ENCODE results near the gene HYPK. TPM values are rescaled to one million over a fixed set of nuclear protein-coding genes. Genes with fewer than 3 reads are reported as not detected.
"Not testable (repeated sequence)": the region's sequence is repeated elsewhere in the genome, so short reads cannot be mapped to it uniquely, and the experiment has no call there.

Gene HYPK
- total RNA-seq, 2 donors from 2014 or later, result 11.3 to 18.5 TPM

DNA sequence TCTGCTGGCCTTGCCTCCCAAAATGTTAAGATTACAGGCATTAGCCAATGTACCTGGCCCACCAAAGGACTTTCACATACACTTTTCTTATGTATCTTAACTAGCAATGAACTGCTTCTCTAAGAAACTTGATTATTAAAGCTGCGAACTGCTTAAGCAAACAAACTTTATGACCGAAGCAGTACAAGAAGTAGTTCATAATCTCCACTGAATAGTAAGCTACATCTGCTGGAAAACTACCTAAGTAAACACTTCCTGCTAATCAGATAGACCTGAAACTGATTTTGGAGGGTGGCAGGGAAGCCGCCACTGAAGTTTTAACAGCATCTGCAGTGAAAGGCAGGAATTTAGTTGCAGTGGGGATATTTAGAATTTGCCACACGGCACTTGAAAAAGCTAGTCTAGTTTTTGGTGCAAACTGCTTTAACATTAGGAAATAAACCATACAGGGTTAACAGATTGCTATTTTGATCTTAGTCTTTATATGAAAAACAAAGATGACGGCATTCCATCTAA lies 8.1 kb downstream of the HYPK start:
- Histone ChIP-seq H3K4me1 (ENCODE audit: control insufficient read depth, insufficient read depth, low read length) (no peaks in the 10 kb centered on the region), H3K9ac (ENCODE audit: extremely low read depth, low read length, poor library complexity, severe bottlenecking) (no peak overlapping the region), H3K9me3 (ENCODE audit: control insufficient read depth, low read length) (no peaks in the 10 kb centered on the region), H3K36me3 (ENCODE audit: control insufficient read depth, insufficient read depth, low read length) (peaks cover 80% of the 10 kb centered on the region), H3K4me3 (ENCODE audit: low read length) (no peak overlapping the region), H3K27me3 (ENCODE audit: control insufficient read depth, insufficient read depth, low read length, poor library complexity, severe bottlenecking) (no peaks in the 10 kb centered on the region), H3K27ac (ENCODE audit: low read depth, low read length) (no peak overlapping the region)
- no peak for DNase-seq
- no peaks in the 10 kb centered on the region for H3K4me1 Mint-ChIP-seq
- no peaks in the 10 kb centered on the region for H3K9me3 Mint-ChIP-seq
- peaks cover 82% of the 10 kb centered on the region for H3K36me3 Mint-ChIP-seq (ENCODE audit: low read depth)
- TF ChIP-seq, protein P1, sequence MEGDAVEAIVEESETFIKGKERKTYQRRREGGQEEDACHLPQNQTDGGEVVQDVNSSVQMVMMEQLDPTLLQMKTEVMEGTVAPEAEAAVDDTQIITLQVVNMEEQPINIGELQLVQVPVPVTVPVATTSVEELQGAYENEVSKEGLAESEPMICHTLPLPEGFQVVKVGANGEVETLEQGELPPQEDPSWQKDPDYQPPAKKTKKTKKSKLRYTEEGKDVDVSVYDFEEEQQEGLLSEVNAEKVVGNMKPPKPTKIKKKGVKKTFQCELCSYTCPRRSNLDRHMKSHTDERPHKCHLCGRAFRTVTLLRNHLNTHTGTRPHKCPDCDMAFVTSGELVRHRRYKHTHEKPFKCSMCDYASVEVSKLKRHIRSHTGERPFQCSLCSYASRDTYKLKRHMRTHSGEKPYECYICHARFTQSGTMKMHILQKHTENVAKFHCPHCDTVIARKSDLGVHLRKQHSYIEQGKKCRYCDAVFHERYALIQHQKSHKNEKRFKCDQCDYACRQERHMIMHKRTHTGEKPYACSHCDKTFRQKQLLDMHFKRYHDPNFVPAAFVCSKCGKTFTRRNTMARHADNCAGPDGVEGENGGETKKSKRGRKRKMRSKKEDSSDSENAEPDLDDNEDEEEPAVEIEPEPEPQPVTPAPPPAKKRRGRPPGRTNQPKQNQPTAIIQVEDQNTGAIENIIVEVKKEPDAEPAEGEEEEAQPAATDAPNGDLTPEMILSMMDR (conservative IDR thresholded peaks at IDR 0.05), result no peak
- no peaks in the 10 kb centered on the region for H3K27me3 Mint-ChIP-seq (ENCODE audit: insufficient read depth)
- 97 to 100% methylated on average over 4 to 5 of the region's 5 CpGs for WGBS, 2 experiments (ENCODE audit: insufficient coverage in 1 of 2, insufficient read length in 1 of 2)
- H3K4me3 Mint-ChIP-seq, result no peak overlapping the region
- H3K27ac Mint-ChIP-seq, result no peak overlapping the region

DNA sequence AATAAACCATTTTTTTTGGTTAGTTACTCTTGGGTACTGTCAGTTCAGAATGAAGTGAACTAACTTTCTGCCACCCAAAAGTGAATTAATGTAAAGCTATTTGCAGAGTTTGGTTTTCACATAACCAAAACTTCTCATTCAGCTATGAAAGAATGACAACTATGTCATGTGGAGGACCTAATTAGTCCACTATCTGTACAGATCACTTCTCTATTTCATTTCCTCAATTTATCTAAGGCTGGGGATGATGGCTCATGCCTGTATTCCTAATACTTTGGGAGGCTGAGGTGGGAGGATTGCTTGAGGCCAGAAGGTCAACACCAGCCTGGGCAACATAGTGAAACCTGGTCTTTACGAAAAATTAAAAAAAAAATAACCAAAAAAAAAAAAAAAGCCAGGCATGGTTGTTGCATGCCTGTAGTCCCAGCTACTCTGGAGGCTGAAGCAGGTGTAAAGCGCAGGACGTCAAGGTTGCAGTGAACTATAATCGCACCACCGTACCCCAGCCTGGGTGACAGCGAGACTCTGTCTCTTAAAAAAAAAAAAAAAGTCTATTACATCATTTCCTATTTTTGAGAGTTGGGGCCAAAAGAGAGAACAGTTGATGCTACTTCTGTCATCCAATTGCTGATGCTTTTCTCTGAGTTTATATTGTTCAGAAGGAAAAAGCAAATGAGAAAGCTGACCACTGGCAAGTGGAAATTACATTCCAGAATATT lies 8.7 kb downstream of the HYPK start:
- H3K27me3 Mint-ChIP-seq (ENCODE audit: insufficient read depth), result no peaks in the 10 kb centered on the region
- no peak overlapping the region for H3K4me3 Mint-ChIP-seq
- no peaks in the 10 kb centered on the region for H3K4me1 Mint-ChIP-seq
- Histone ChIP-seq H3K27me3 (ENCODE audit: control insufficient read depth, insufficient read depth, low read length, poor library complexity, severe bottlenecking) (no peaks in the 10 kb centered on the region), H3K9ac (ENCODE audit: extremely low read depth, low read length, poor library complexity, severe bottlenecking) (no peak overlapping the region), H3K9me3 (ENCODE audit: control insufficient read depth, low read length) (no peaks in the 10 kb centered on the region), H3K27ac (ENCODE audit: low read depth, low read length) (no peak overlapping the region), H3K36me3 (ENCODE audit: control insufficient read depth, insufficient read depth, low read length) (peaks cover 83% of the 10 kb centered on the region), H3K4me1 (ENCODE audit: control insufficient read depth, insufficient read depth, low read length) (no peaks in the 10 kb centered on the region), H3K4me3 (ENCODE audit: low read length) (no peak overlapping the region)
- no peak overlapping the region for H3K27ac Mint-ChIP-seq
- WGBS, 2 experiments (ENCODE audit: insufficient coverage in 1 of 2, insufficient read length in 1 of 2), result 88 to 98% methylated on average over 5 to 6 of the region's 6 CpGs
- no peak for DNase-seq
- no peaks in the 10 kb centered on the region for H3K9me3 Mint-ChIP-seq
- TF ChIP-seq, protein P1 (conservative IDR thresholded peaks at IDR 0.05), result no peak
- peaks cover 84% of the 10 kb centered on the region for H3K36me3 Mint-ChIP-seq (ENCODE audit: low read depth)

DNA sequence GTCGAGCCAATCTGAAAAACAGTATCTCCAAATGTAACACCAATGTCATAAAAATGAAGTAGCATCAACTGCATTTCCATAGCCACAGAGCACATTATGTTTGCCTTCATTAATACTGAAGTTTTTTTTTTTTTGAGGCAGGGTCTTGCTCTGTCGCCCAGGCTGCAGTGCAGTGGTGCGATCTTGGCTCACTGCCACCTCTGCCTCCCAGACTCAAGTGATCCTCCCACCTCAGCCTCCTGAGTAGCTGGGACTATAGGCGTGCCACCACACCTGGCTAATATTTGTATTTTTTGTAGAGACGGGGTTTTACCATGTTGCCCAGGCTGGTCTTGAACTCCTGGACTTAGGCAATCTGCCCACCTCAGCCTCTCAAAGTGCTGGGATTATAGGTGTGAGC lies 14.7 kb downstream of the HYPK start:
- H3K4me1 ChIP-seq (ENCODE audit: control insufficient read depth, insufficient read depth, low read length); H3K27me3 Mint-ChIP-seq (ENCODE audit: insufficient read depth); H3K9me3 Mint-ChIP-seq; DNase-seq; H3K9ac ChIP-seq (ENCODE audit: extremely low read depth, low read length, poor library complexity, severe bottlenecking); H3K4me1 Mint-ChIP-seq; H3K27ac ChIP-seq (ENCODE audit: low read depth, low read length); H3K4me3 ChIP-seq (ENCODE audit: low read length); H3K27ac Mint-ChIP-seq; H3K9me3 ChIP-seq (ENCODE audit: control insufficient read depth, low read length); H3K27me3 ChIP-seq (ENCODE audit: control insufficient read depth, insufficient read depth, low read length, poor library complexity, severe bottlenecking); H3K4me3 Mint-ChIP-seq: not testable (repeated sequence)
- 97 to 100% methylated on average over 3 to 5 of the region's 5 CpGs for WGBS, 2 experiments (ENCODE audit: insufficient coverage in 1 of 2, insufficient read length in 1 of 2)
- peaks cover 74% of the 10 kb centered on the region for H3K36me3 ChIP-seq (ENCODE audit: control insufficient read depth, insufficient read depth, low read length)
- H3K36me3 Mint-ChIP-seq (ENCODE audit: low read depth), result peaks cover 67% of the 10 kb centered on the region
